ENCODE measurements around the gene SETD3.

GRCh38 chr14:99402285-99402648 lies 78.4 kb downstream of the SETD3 start:
- TF ChIP-seq EZH2 (IDR thresholded peaks at IDR 0.05; ENCODE audit: low read length, missing control alignments), result no peak
- no peak for TF ChIP-seq CTCF (conservative IDR thresholded peaks at IDR 0.05 in 1 of 2, IDR thresholded peaks at IDR 0.05 in 1 of 2; ENCODE audit: low read depth in 1 of 2, low read length in 2 of 2)
